Right ventricle myocardium inferior (tissue), 1 donor: ENCODE results near the gene MIPEP. TPM values are rescaled to one million over a fixed set of nuclear protein-coding genes. Genes with fewer than 3 reads are reported as not detected.
"Not testable (repeated sequence)": the region's sequence is repeated elsewhere in the genome, so short reads cannot be mapped to it uniquely, and the experiment has no call there.

Experiments
- ATAC-seq: fragments of 200-7000 bp; cut with Tn5 transposase; one replicate; pipeline ENCODE4 v1.9.1; 2020; ENCODE audit warnings: mild to moderate bottlenecking, moderate library complexity
- DNase-seq: peaks from one replicate; pipeline ENCODE4 v3.0.0; 2021; ENCODE audit errors: missing footprints
- intact Hi-C: fragments of 100-400 bp; cut with DNase I; formaldehyde crosslinking; loops from one replicate; pipeline ENCODE4 v1.11.0; 2022
- total RNA-seq: library from RNA; stranded (reverse); fragmentation: NEBNext Ultra II Directional; extraction: Animal tissue kit (Norgen Biotek cat#: 25700); gene quantifications from one replicate; pipeline ENCODE4 v1.2.1, GENCODE V29; 2021
- donor health status: DM: no; HTN: yes; CAD: no; lungs with severe emphysema.

The MIPEP gene
- total RNA-seq, 1 donor from 2014 or later: 37.7 TPM

DNA sequence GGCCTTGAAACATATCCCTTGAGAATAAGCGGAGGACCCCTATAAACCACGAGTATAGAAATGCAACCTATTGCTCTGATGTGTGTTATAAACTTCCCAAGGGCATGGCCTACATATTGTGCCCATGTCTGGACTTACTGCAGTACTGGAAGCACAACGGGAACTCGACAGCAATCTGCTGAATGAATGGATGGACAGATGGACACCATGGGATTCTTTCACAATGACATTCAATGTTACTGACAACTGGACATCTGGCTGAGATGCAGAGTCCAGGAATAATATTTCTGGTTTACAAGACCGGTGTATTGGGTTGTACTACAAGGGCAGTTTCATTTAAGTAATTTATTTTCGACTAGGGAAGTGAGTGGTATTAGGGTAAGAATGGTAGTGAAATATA is 123.7 kb downstream of the MIPEP start:
- intact Hi-C loops: no loop called here
- ATAC-seq (no peak), DNase-seq (no peak)

- no peak for DNase-seq
- ATAC-seq: no peak
- intact Hi-C loops: no loop called here
Measured at GRCh38 chr13:23763318-23763717, 125.9 kb downstream of the MIPEP start.

GRCh38 chr13:23761760-23762159 is 127.4 kb downstream of the MIPEP start:
- intact Hi-C loops, ATAC-seq, DNase-seq: not testable (repeated sequence)

GRCh38 chr13:23760000-23760399 is 129.2 kb downstream of the MIPEP start:
- DNase-seq (no peak), ATAC-seq (peak; percentile 71)

DNA sequence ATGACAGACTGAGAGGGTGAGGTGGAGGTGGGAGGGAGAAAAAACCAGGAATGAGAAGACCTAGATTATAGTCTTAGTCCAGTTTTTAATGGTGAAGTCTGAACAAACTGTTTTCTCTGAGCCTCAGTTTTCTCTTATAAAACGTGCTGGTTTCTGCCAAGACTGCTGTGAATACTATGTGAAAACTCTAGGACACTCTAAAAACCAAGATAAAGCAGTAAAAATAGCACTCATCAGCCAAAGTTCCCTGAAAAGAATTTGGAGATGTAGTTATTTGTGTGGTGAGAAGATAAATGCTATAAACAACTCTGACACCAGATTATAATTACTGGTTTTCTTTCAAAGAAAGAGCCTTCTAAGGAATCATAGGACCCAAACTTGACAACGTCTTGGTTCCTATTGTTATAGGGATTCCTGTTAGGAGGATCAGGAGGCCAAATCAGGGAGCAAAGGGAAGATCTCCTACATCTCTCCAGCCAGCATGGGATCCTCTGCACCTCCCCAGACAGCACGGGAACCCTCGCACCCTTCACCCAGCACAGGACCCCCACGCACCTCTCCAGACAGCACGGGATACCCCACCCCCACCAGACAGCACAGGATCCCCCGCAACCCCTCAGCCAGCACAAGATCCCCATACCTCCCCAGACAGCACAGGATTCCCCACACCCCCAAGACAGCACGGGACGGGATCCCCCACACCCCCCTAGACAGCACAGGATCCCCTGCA is 130.2 kb downstream of the MIPEP start:
- DNase-seq (no peak), ATAC-seq (no peak)
- intact Hi-C loops: no loop called here

More at GRCh38 chr13:23760000-23760399, 129.2 kb downstream of the MIPEP start:
- intact Hi-C loops: no loop called here

DNA sequence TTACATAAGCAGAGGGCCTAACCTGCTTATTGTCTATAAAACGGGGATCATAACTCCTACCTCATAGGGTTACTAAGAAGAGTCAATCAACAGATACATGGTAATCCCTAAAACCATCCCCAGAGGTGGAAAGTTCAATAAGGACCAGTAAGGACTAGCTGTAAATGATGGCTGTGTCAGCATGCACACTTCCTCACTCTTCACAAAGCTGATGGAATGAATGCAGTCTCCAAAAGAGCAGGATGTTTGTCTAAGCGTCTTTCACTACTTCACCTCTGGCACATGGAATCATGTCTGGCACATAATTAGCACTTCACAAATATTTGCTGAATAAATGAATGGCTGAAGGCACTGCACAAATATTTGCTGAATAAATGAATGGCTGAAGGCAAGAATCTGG is 134.2 kb downstream of the MIPEP start:
- DNase-seq: no peak
- no peak for ATAC-seq
- intact Hi-C loops: no loop called here

GRCh38 chr13:23754506-23754905 is 134.7 kb downstream of the MIPEP start:
- DNase-seq (no peak), ATAC-seq (peak; percentile 30)
- intact Hi-C loops: no loop called here

GRCh38 chr13:23753458-23753857 is 135.7 kb downstream of the MIPEP start:
- ATAC-seq (no peak), DNase-seq (no peak)
- intact Hi-C loops: no loop called here

DNA sequence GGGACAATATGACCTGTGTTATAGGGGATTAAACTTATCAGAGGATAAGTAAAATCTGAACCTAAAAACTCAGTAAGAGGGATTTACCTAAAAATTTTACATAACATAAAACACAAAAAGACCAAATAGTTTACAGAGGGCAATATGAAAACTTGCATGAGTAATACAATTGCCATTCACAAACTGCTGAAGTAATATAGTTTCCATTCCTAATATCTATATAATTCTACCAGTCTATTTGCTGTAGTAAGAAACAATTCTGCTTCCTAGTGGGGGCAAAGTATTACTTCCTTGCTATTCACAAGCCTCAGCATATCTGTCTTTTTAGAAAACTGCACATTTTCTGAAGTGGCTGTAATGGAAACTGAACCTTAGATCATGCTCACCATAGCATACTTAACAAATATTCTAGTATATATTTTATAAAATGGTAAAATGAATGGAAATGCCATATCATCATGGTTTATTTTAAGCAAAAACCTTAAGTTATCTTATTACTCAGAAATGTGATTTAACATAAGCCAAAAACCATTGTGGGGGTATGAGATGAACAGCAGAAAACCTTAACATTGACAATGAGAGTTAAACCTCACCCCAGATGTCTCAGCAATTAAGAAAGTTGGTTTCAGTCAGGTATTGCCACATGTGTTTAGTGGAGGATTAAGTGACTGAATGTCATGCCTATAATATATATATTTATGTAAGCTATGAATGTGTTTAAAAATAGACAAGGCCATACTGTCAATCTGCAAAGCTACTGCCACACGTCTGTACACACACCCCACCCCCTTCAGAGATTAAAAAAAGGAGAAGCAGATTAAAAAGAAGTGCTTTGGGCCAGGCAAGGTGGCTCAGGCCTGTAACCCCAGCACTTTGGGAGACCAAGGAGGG is 136.8 kb downstream of the MIPEP start:
- intact Hi-C loops: no loop called here
- DNase-seq (no peak), ATAC-seq (no peak)

DNA sequence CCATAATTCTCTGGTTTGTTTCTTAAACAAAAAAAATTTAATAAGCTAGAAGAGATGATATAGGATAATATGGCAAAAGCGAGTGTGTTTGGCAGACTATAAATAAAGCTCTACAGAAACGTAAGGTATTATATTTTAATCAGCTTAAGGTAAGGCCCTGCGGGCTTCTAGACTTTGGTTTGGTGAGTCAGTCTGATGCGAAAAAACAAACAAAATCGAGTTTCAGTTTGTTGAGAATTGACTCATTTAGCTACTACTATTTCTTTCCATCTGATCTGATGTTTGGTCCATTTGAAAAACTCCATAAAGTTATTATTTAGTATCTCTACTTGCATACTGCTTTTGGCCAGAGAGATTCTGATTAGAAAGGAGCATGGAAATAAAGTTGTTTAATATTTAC is 138.0 kb downstream of the MIPEP start:
- intact Hi-C loops: no loop called here
- DNase-seq (no peak), ATAC-seq (no peak)

DNA sequence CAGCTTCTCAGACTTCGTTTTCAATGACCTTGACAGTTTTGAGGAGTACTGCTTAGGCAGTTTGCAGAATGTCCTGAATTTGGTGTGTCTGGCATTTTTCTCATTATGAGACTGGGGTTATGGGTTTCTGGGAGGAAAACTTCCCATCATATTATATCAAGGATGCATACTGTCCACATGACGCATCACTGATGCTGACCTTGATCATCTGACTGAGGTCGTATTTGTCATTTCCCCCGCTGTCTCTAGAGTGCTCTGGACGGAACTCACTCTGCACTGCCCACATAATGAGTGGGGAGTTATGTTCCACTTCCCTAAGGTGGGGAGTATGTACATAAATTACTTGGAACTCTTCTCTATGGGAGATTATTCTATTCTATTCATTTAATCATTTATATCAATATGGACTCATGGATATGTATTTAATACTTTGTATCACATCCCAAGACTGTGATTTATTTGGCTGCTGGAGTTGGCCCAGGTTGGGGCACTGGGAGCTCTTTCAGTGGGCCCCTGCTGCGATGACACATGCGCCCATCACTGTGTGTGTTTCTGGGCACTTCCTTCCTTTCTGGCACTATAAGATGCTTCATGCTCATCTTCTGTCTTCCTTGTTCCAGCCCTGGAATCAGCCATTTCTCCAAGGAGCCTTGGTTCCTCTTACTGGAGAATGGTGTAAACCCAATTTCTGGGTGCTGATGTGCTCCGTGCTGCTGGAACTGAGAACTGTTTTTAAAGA is 138.6 kb downstream of the MIPEP start:
- intact Hi-C loops: no loop called here

DNA sequence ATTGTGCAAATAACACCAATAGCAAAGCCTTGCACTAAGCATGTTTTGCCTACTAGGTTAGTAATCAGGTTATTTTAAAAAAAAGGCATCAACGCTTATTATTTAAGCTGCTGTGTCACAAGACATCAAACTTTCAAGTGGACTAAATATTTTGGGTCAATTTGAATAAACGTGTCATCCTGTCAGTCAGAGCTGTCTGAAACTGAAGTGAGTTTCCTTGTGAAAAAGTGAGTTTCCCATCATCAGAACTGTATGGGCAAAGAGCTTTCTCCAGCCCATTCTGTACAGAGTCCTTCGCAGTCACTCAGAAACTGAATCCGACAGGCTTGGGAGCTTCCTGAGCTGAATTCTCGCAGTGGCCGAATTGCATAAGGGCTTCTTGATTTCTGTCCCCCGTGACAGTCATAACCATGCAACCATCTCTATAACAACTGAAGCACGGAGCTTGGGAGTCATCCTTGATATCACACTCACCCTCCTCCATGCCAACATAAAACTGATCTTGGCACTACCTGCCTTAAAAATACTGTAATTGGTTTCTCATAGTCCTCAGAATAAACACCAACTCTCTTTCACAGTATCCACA is 139.8 kb downstream of the MIPEP start:
- no peak for DNase-seq
- no peak for ATAC-seq
- intact Hi-C loops: no loop called here

More for the DNA sequence above, 138.6 kb downstream of the MIPEP start:
- ATAC-seq (no peak), DNase-seq (no peak)

- intact Hi-C loops: no loop called here
- no peak for DNase-seq
- no peak for ATAC-seq
Measured at GRCh38 chr13:23748109-23748990, 140.8 kb downstream of the MIPEP start.

DNA sequence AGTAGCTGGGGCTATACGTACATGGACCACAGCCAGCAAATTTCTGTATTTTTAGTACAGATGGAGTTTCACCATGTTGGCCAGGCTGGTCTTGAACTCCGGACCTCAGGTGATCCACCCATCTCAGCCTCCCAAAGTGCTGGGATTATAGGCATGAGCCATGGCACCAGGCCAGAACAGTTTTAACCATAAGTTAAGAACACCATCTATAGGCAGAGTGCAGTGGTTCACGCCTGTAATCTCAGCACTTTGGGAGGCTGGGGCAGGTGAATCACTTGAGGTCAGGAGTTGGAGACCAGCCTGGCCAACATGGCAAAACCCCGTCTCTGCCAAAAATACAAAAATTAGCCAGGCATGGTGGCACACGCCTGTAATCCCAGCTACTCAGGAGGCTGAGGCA is 143.1 kb downstream of the MIPEP start:
- ATAC-seq, DNase-seq, intact Hi-C loops: not testable (repeated sequence)

- intact Hi-C loops: no loop called here
- ATAC-seq: no peak
- no peak for DNase-seq
Measured at GRCh38 chr13:23744315-23744714, 144.9 kb downstream of the MIPEP start.

DNA sequence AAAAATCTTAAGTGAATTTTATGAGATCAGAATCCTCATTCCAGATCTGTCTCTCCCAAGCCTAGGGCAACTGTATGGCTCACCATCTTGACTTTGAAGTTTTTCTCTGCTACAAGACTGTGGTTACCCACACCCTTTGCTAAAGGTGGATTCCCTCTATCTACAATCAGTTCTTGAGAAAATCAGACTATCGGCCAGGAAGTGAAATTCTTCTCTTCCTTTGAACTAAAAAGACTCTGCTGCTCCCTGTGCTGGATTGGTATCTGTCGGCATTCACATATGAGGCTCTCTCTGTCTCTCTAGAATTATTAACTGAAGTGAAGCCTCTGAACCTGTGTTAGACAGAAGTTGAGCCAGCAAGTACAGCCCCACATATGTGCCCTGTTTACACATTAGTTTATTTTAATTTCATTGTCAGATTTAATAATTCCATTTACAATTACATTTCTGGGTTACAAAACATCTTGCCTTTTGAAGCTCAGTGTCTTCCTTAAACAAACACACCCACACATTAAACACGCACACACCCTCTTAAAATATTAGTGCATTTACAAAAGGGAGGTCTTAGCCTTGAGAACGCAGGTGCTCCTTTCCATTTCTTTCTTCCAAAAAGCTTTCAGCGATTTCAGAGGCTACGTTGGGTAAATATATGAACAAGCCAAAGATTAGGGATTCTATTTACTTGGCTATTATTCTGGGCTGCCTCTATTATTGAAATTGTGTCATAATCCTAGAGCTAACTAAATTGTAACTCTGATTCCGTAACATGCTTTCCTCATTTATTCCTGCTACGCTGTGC is 145.7 kb downstream of the MIPEP start:
- DNase-seq (no peak), ATAC-seq (no peak)
- intact Hi-C loops: no loop called here

GRCh38 chr13:23741879-23742510 is 147.2 kb downstream of the MIPEP start:
- ATAC-seq: no peak
- intact Hi-C loops: no loop called here
- DNase-seq: no peak
